HG03460 (cell line): Measurements from ENCODE around the gene RFC3.

Experiments
- ATAC-seq: cut with Tn5 transposase; IDR thresholded peaks from one replicate; pipeline ENCODE4 v1.9.1; 2021; ENCODE audit not compliant: unreplicated experiment

RFC3 gene

DNA sequence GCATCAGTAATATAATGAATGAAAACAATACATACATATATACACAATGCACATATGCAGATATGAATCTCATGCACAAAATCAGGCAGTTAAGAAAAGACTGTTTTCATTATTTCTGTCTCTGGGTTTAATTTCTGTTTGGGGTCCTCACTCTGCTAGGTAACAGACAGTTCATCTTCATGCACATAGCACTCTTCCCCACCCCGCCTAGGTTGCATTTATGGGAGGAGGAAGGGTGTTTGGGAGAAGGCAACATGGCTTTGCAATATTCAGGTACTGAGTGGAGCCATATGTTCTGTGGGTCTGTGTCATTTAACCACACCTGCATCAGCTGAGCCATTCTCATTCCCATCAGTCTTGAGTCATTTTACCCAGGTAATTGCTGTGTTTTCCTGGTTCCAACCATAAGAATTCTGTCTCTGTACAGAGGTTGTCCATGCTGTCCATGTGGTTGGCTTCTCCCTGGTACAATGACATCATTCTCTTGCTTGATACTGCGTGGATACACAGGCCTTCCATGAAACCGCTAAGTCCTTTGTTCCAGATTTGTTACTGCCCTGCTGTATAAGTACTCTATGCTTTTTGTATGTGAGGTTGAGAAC, 45.3 kb downstream of the RFC3 start:
- no peak for ATAC-seq

DNA sequence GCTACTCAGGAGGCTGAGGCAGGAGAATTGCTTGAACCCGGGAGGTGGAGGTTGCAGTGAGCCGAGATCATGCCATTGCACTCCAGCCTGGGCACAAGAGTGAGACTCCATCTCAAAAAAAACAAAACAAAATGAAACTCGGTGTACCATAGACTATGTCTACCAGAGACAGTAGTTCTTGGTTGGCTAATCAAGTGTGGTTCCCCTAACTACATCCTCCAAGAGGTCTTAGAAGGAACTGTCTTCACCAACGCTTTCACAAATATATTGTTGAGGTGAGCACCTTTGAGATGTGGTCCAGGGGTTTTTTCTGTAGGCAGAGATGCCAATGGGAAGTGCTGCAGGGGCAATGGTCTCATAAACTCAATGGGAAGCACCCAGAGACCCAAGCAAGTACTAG, 48.0 kb downstream of the RFC3 start:
- ATAC-seq = peak; percentile 84

DNA sequence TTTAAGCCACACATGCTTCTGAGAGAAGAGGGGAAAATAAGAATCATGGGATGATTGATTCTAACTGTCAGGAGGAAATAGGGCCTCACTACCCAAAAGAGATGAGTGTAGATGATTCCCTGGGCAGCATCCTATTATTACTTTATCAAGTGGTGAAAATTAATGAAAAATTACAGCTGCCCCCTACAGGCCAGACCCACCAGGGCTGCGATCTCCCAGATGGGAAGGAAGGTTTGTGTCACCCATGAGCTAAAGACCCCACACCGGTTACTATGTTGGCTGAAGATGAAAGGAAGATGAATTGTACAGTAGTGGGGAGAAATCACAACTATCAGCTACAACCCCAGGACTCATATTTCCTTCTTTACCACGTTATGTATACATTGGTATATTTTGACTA, 49.5 kb downstream of the RFC3 start:
- no peak for ATAC-seq

DNA sequence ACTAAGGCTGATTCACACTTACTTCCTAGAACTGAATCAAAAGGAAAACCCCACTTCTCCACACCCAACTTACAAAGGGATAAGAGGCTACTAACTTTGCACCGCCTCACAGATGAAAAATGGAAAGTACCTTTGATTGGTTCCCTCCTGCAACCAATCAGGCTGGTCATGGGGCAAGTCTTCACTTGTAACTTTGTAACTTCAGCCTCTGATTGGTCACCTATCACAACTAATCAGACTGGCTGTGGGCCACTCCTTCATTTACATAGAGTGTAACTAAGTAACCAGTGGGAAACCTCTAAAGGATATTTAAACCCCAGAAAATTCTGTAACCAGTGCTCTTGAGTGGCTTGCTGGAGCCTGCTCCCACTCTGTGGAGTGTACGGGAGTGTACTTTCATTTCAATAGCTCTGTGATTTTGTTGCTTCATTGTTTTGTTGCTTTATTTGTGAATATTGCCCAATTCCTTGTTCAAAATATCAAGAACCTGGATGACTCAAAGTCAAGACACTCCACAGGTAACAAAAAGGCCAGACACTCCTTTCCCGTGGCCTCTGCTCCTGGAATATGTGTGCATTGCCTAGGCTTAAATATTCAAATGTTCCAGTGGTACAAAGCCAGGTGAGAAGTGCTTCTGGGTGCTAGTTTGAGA, 50.5 kb downstream of the RFC3 start:
- no peak for ATAC-seq

DNA sequence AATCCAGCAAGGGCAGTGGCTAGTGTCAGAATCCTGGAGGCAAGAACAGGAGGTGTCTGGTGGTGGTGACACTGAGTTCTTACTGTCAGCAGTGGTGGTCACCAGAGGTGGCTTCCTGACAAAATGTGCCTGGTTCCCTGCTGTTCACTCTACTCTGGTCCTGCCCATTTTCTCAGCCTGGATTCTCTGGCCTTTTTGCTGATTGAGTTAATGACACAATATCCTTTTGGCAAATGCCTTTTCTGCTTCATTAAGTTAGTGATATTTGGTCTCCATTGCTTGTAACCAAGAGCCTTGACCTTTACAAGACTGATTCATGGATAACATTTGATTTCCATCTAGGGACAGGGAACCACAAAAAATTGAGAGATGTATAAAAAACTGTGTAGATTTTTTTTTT, 51.1 kb downstream of the RFC3 start:
- no peak for ATAC-seq

DNA sequence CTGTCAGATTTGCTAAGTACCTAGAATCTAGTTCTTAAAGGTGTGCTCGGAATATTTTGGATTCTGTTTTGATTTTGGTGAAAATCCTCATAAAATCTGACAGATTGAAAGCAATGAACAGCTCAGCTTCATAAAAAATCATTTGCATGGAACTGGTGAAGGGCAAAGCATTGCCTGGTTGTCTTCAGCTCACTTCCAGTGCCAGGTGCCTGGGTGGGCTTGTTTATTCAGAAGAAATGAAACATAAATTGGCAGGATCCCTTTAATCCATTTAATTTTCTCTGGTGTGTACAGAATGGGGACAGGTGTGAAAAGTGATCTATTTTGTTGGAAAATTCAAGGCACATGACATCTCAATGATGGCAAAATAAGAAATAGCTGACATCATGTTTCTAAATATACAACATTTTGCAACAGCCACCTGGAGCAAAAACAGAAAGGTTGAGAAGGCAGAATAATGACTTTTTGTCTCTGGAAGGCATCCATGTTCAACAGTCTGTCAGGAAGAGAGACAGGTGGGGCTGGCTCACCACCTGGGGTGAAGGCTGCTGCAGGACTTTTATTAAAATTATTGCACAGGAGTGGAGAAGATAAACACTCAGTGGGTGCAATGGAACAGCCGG, 52.2 kb downstream of the RFC3 start:
- no peak for ATAC-seq

DNA sequence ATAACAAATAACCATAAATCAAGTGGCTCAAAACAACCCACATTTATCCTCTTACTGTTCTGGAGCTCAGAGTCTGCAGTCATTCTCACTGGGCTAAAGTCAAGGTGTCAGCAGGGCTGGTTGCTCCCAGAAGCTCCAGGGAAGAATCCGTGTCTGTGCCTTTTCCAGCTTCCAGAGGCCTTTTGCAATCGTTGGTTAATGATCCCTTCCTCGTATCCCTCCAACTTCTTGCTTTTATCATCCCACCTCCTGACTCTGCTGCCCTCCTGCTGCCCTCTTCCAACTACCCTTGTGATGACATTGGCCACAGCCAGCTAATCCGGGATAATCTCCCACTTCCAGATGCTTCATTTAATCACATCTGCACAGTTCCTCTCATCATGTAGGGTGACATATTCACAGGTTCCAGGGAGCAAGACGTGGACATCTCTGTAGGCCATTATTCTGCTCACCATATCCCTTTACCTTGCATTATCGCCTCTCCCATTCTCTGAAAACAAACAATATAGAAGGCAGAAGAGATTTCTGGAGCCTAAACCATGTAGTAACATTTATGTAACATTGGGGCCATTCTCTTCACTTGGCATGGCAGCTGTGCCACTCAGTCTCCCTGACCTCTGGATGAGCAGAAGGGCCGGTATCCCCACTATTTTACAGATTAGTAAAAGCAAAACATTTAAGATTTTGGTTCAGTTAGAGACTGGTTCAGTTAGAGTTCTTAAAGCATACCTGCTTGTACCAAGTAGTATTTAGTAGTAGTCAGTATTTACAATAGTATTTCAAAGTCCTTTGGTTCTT, 53.5 kb downstream of the RFC3 start:
- no peak for ATAC-seq

DNA sequence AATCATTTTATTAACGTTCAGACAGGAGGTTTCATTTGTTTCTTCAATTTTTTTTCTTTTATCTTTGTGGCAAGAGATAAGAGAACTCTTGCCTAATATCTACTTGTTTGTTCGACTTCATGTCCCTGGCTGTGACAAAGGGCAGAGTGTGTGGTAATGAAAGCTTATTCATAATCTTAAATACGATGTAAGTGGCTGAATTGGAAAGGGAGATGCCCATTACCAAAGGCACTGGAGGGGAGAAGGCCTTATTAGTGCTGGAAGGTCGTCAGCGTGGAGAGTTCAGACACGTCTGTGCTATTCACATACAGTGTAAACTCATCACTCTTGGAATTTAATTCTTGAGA, 54.0 kb downstream of the RFC3 start:
- ATAC-seq = no peak

DNA sequence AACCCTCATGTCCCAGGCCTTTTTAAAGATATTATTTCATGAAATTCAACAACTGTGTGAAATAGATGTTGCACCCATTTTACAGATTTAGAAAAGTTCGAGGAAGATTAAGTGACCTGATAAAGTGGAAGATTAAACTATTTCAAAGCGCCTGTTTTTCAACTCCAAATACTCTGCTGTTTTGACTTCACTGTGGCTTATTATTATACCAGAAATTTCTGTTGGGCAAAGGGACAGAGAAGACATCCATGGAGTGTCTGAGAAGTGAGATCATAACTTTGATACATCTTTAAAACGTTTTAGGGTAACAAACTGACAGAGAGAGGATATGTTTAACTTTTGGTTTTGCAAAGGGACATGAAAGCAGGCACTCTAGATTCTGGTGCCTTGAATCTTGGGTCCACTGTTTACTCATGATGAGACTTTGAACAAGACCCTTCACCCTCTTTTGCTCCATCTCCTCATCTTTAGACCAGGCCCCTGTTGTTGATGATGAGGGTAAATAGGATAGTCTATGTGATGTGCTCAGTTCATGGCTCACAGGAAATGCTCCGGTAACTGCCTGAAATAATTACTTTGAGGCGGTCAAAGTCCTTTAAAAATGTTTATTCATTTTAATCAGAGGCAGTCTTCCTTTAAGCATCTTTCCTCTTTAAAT, 55.4 kb downstream of the RFC3 start:
- ATAC-seq = no peak

DNA sequence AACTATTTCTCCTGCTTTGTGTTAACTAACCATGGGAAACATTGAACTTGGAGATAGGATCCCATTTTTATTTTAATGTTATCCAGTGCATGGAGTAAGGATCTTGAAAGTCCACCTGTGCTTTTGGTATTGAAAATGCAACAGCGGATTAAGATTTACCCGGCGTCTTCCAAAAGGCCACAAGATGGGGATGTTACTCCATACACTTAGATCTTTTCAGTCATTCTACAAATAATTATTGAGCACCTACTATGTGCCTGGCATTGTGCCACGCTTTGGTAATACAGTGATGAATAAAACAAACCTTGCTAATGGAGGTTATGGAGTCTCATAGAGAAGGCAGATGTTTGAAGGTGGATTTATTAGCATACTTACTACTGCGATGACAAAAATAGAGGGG, 56.9 kb downstream of the RFC3 start:
- ATAC-seq = no peak

DNA sequence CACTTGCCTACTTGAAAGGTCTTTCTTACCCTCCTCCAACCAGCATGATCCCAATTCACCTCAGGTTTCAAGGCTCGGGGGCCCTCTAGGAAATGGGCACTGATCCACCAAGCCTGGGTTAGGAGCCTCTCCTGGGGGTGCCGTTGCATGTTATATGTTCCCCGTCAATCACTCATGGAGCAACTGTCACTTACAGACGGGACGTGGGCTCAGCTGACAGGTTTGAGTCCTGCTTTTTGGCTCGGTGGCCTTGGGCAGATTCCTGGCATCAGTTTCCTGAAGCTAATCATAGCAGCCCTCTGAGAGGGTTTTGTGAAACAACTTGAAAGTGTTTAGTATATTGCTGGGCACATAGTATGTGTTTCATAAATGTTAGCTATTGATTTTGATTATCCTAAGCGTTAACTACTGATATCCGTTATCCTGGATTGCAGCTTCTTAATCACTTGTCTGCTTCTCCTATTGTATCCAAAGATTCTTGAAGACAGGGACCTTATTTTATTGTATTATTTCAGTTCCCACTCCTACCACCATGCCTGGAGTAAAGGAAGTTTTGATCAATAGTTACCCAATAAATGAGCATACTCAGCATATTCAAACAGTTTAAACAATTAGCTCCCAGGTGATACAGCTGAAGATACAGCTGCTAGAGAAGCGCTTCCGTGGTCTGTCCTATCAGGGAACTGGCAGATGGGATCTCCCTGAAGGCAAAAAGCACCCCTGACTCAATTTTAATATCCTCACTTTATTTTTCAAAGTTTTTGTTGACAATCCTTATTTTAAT, 57.9 kb downstream of the RFC3 start:
- no peak for ATAC-seq

DNA sequence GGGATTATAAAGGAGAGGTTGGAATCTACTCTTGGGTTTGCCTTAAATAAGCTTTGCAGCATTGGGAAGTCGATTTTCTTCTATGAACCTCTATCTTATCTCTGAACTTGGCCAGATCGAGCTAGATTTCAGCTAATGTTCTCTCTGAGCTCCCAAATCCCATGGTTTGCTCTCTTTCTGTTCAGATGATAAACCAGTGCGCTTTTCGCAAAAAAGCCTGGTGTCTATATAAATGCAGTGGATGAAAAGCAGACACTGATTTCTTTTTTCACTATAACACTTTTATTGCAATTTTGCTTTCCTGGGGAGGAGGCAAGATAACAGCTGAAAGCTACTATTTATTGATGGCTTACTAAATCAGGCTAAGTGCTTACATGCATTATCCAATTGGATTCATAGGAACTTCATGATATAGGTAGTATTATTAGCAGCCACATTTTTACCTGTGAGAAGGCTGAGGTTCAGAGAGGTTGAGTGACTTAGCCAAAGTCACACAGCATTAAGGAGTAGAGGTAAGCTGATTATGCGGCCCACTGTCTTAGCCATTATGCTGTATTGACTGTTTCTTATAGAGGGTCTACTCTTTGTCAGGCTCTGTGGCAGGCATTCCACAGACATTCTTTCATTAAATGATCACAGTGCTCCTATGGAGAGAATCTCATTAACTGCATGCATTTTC, 58.9 kb downstream of the RFC3 start:
- no peak for ATAC-seq

DNA sequence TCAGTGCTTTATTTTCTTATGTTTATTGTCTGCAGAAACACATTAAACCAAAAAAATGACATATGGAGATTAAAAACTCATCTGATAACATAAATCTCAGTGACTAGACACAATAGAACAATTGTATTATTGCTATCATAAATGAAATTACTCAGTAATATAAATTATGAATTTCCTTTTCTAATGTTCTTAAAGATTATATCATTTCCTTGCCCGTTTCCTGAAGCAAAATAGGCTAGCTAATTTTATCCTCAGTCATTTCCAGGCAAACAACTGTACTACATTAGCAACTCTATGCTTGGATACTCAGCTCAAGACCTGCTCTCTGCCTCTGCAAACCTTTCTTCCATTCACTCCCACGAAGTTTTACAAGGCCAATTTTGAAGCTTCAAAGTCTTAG, 61.2 kb downstream of the RFC3 start:
- no peak for ATAC-seq

DNA sequence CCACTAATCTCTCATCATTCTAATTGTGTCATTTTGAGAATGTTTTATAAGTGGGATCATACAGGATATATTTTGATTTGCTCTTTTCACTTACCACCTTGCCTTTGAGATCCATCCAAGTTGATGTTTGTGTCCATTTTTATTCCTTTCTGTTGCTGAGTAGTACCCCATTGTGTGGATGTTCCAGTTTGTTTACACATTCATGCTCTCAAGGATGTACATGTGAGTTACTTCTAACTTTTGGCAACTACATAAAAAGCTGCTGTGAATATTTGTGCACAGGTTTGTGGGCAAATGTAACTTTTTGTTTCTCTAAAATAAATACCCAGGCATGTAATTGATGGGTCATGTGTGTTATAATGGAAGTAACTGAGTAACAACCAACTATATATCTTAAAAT, 64.9 kb downstream of the RFC3 start:
- ATAC-seq = no peak

DNA sequence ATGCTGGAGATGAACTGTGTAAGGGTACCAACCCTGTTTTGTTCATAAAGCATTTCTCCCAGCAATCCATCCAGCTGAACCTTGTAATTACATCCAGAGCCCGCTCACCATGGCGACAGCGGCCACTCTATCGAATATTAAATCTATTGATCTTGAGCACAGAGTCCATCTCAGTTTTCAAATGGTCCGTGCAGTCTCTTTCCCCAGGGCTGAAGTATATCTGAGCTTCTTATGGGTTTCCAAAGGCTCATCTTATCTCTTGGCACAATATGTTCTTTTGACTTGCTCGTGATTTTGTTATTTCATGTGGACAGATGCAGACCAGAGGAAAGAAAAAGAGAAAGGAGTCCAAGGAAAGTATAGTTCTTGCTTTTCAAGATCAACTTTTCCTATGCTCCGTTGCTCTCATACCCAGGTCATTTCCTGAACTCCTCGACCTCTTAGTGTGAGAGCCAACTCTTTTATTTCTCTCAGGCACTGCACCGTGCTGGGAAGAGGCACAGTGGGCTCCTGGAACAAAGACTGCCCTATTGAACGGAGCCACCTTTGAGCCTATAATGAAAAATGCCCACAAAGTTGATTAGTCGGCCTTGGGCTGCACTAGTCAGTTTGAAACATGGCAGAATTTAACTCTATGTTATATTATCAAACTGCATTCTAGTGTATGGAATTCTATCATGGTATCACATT, 66.7 kb downstream of the RFC3 start:
- no peak for ATAC-seq
